Measurements from ENCODE around the gene FARP1. TPM values are rescaled to one million over a fixed set of nuclear protein-coding genes. Genes with fewer than 3 reads are reported as not detected.

Gene FARP1
- total and polyA plus RNA-seq, 2 of the 8 experiments (the other 6 are each of a cell fraction or from before 2014, with no cell fraction given) = 24.7 to 104 TPM

DNA sequence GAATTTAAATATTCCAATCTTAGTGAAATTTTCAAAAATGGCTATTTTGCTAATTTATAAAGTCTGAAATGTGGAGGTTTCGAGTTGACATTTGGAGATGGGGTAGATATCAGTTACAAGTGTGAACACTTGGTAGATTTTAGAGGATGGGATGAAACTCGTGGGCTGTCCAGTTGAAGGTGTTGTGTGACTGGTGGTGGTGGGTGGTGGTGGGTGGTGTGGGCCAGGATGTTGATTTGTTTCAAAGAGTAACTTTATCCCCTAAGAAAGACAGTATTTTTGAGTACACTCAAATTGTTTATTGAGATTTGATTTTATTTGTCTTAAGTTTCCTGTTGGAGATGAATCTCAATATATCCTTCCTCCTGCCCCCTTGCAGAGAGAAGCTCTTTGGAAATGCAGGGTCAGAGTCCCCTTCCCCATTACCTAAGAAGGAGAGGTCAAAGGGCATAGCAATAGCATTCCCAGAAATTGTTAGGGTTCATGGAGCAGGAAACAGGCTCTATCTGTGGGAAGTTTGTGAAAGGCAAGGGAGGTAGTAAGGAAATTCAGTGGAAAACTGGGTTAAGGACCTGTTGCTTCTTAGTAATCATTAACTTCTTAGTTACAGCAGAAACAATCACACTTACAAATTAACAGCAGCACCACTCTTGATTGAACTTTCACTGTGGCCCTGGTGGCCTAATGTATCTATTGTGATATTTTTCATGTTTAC lies 167.7 kb downstream of the FARP1 start:
- FAIRE-seq = no peak
- Histone ChIP-seq H2BK5ac (ENCODE audit: low read depth, low read length) (no peak overlapping the region), H2BK120ac (replicated peaks; ENCODE audit: low read depth, low read length) (no peak overlapping the region), H3K23me2 (ENCODE audit: low read depth, low read length) (no peaks in the 10 kb centered on the region), H2BK15ac (ENCODE audit: low read length) (no peak overlapping the region), H4K8ac (ENCODE audit: extremely low read depth, insufficient read depth, low read length) (no peak overlapping the region), H3K79me1 (ENCODE audit: low read depth, low read length) (no peaks in the 10 kb centered on the region; the same call in 1 of the 2 replicates), H4K91ac (replicated peaks; ENCODE audit: insufficient read length, low read length) (no peak overlapping the region), H3K9ac (replicated peaks in 1 of 4; ENCODE audit: extremely low read depth in 1 of 4, low read depth in 3 of 4, low read length in 3 of 4) (no peak overlapping the region), H3K36me3 (ENCODE audit: control insufficient read depth in 2 of 4, insufficient read depth in 4 of 4, low read length in 3 of 4) (peaks cover 0 to 3% (median 0%) of the 10 kb centered on the region in 4 experiments; a peak in 1 of 8 replicates), H3K4me2 (ENCODE audit: insufficient read depth in 1 of 2, low read depth in 2 of 2, low read length in 2 of 2) (no peak overlapping the region), H3K56ac (replicated peaks; ENCODE audit: insufficient read length, low read depth, low read length) (no peak overlapping the region), H3K4me3 (ENCODE audit: extremely low read depth in 1 of 4, insufficient read depth in 2 of 4, low read depth in 3 of 4, low read length in 4 of 4) (no peak overlapping the region), H3K18ac (ENCODE audit: extremely low read depth, low read length) (no peak overlapping the region), H3K9me3 (ENCODE audit: insufficient read depth in 2 of 2, low read depth in 1 of 2, low read length in 1 of 2) (no peaks in the 10 kb centered on the region), H3K79me2 (ENCODE audit: control insufficient read depth in 1 of 2, insufficient read depth in 2 of 2, low read length in 2 of 2) (peaks cover 0 to 22% of the 10 kb centered on the region in 2 experiments; a peak in 1 of 4 replicates), H2BK20ac (ENCODE audit: low read length) (no peak overlapping the region), H3K27me3 (replicated peaks in 1 of 4; ENCODE audit: control insufficient read depth in 3 of 4, extremely low read depth in 1 of 4, insufficient read depth in 3 of 4, low read length in 3 of 4) (no peaks in the 10 kb centered on the region), H4K20me1 (replicated peaks in 1 of 2; ENCODE audit: control insufficient read depth in 1 of 2, insufficient read depth in 2 of 2, low read length in 2 of 2) (no peaks in the 10 kb centered on the region), H2BK12ac (ENCODE audit: low read depth, low read length) (no peak overlapping the region), H3K4ac (replicated peaks; ENCODE audit: insufficient read length, low read depth, low read length) (no peak overlapping the region), H3K23ac (ENCODE audit: insufficient read length) (no peak overlapping the region), H3K4me1 (replicated peaks in 1 of 4; ENCODE audit: control insufficient read depth in 3 of 4, insufficient read depth in 4 of 4, low read length in 3 of 4) (peaks cover 0 to 14% (median 10%) of the 10 kb centered on the region in 4 experiments), H3K27ac (ENCODE audit: low read depth, low read length) (no peak overlapping the region), H3K14ac (ENCODE audit: insufficient read length) (no peak overlapping the region), H2AFZ (ENCODE audit: low read length) (no peak overlapping the region), H2AK5ac (ENCODE audit: low read depth, low read length) (no peak overlapping the region), H4K5ac (ENCODE audit: insufficient read length, low read depth, low read length) (no peak overlapping the region)
- WGBS, 2 experiments (ENCODE audit: extremely low coverage in 1 of 2, insufficient coverage in 1 of 2, insufficient read length in 1 of 2, insufficient replicate concordance in 2 of 2, low coverage in 1 of 2, low lambda C conversion rate in 2 of 2, missing lambda C conversion rate in 1 of 2) = 88% methylated on average over 2 of the region's 2 CpGs; no CpG with 5 or more reads in 1 of the 2 experiments
- POLR2A ChIA-PET (ENCODE audit: partially characterized antibody) = no interaction called here
- CTCF ChIA-PET (ENCODE audit: partially characterized antibody) = interaction anchor here (1.0 kb wide), 1 partner anchor 15 kb away, joined by 3 read pairs; no protein-coding TSS in a partner anchor
- no peak for DNase-seq (ENCODE audit: low read depth in 1 of 2, low spot score in 2 of 2)
- no peak for TF ChIP-seq SUZ12 (IDR thresholded peaks at IDR 0.05; ENCODE audit: low read length)
- TF ChIP-seq TAF7 (optimal IDR thresholded peaks at IDR 0.05; ENCODE audit: borderline replicate concordance, low read depth, low read length) = no peak
- TF ChIP-seq, protein P1, sequence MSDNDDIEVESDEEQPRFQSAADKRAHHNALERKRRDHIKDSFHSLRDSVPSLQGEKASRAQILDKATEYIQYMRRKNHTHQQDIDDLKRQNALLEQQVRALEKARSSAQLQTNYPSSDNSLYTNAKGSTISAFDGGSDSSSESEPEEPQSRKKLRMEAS (IDR thresholded peaks at IDR 0.05) = no peak
- no peak for TF ChIP-seq RBBP5 (IDR thresholded peaks at IDR 0.05; ENCODE audit: borderline replicate concordance, low read depth, low read length)
- TF ChIP-seq ASH2L (IDR thresholded peaks at IDR 0.05; ENCODE audit: low read length) = no peak
- no peak for TF ChIP-seq EZH2 (IDR thresholded peaks at IDR 0.05; ENCODE audit: low read depth, low read length, severe bottlenecking)
- TF ChIP-seq BCL11A (IDR thresholded peaks at IDR 0.05; ENCODE audit: low read depth in 2 of 2, low read length in 2 of 2) = no peak
- no peak for TF ChIP-seq KDM1A (IDR thresholded peaks at IDR 0.05; ENCODE audit: borderline replicate concordance, low read length)
- no peak for TF ChIP-seq KDM5A (IDR thresholded peaks at IDR 0.05; ENCODE audit: low read length)
- no peak for TF ChIP-seq TAF1 (IDR thresholded peaks at IDR 0.05; ENCODE audit: low read depth, low read length)
- TF ChIP-seq CHD1 (IDR thresholded peaks at IDR 0.05; ENCODE audit: low read depth, low read length) = no peak
- no peak for TF ChIP-seq TCF12 (IDR thresholded peaks at IDR 0.05; ENCODE audit: low read depth, low read length)
- TF ChIP-seq SIRT6 (IDR thresholded peaks at IDR 0.05; ENCODE audit: low read length) = no peak

Data from H1 (cell line).